Measurements from ENCODE around the gene KIF7. TPM values are rescaled to one million over a fixed set of nuclear protein-coding genes. Genes with fewer than 3 reads are reported as not detected.
"Not testable (repeated sequence)": the region's sequence is repeated elsewhere in the genome, so short reads cannot be mapped to it uniquely, and the experiment has no call there.

KIF7 gene
- total RNA-seq: under 1 TPM; 0.92 to 0.95 TPM

DNA sequence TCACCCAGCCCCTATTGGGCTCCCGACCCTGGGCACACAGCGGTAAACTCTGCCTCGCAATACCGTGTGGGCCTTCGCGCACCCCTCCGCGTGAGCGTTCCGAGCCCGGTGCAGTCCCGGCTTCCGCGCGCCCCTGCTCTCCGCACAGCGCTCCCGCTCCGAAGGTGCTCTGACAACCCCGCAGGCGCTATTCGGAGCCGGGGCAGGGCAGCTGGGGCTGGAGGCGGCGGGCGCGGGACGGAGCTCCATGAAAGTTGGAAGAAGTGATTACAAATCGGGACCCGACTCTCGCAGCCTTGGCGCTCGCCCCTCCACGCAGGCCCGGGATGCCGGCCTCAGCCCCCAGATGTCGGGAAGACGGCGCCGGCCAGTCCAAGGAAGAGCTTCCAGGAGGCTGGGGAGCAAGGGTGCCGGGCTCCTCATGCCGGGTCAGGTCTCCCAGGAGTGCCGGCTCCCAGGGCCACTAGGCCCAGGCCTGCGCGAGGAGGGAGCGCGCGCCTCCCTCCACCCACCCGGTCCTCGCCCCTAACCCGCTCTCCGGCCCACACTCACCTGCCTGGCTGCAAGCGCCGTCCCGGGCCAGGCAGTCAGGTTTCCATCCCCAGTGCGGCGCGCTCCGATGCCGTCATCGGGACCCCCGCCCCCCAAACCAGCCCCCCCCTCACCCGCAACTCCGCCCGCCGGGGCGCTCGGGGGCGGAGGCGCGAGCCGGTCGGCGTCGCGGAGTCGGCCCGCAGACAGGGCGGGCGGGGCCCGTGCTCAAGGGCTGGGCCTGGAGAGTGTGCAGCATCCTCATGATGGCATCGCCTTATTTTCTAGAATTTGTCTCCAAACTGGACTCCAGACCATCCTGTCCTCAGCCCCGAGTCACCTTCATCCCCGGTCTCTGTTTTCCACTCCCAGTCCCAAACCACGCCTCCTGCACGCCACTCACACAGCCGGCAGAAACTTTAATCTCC lies at the start of gene KIF7:
TSS of gene KIF7 (minus strand) at position 621 of the 959 bp plus-strand sequence. CDS start 2,537 bp downstream, outside the sequence.
- no peaks in the 10 kb centered on the region for H3K36me3 Mint-ChIP-seq
- DNase-seq: peak; percentile 37
- H3K4me1 Mint-ChIP-seq (ENCODE audit: low read depth): peaks cover 13% of the 10 kb centered on the region
- intact Hi-C loops (cut with micrococcal nuclease): no loop called here
- peaks cover 39% of the 10 kb centered on the region for H3K27me3 Mint-ChIP-seq
- no peaks in the 10 kb centered on the region for H3K9me3 Mint-ChIP-seq
- peak within 1 kb of the TSS; percentile 52 for H3K4me3 Mint-ChIP-seq
- H3K27ac Mint-ChIP-seq: no peak within 1 kb of the TSS
- CTCF ChIA-PET: no interaction called here
- POLR2A ChIA-PET: no interaction called here

GRCh38 chr15:89704411-89704810 lies 49.1 kb upstream of the KIF7 start:
- POLR2A ChIA-PET: interaction anchor here (0.6 kb wide), 1 partner anchor 28 kb away, joined by 7 read pairs; no protein-coding TSS in a partner anchor
- Mint-ChIP-seq H3K36me3 (no peaks in the 10 kb centered on the region), H3K4me1 (ENCODE audit: low read depth) (no peaks in the 10 kb centered on the region), H3K4me3 (no peak overlapping the region), H3K9me3 (no peaks in the 10 kb centered on the region), H3K27ac (no peak overlapping the region), H3K27me3 (peaks cover 26% of the 10 kb centered on the region)
- intact Hi-C loops (cut with micrococcal nuclease): no loop called here
- CTCF ChIA-PET: interaction anchor here (0.7 kb wide), 1 partner anchor 8 kb away, joined by 3 read pairs; no protein-coding TSS in a partner anchor
- no peak for DNase-seq

- ChIA-PET POLR2A (no interaction called here), CTCF (no interaction called here)
- Mint-ChIP-seq H3K36me3 (no peaks in the 10 kb centered on the region), H3K27me3 (peaks cover 4% of the 10 kb centered on the region), H3K4me3 (no peak overlapping the region), H3K9me3 (no peaks in the 10 kb centered on the region), H3K27ac (no peak overlapping the region), H3K4me1 (ENCODE audit: low read depth) (peaks cover under 1% of the 10 kb centered on the region)
- intact Hi-C loops (cut with micrococcal nuclease): no loop called here
- DNase-seq: no peak
Observed at GRCh38 chr15:89695198-89695597, 39.9 kb upstream of the KIF7 start.

DNA sequence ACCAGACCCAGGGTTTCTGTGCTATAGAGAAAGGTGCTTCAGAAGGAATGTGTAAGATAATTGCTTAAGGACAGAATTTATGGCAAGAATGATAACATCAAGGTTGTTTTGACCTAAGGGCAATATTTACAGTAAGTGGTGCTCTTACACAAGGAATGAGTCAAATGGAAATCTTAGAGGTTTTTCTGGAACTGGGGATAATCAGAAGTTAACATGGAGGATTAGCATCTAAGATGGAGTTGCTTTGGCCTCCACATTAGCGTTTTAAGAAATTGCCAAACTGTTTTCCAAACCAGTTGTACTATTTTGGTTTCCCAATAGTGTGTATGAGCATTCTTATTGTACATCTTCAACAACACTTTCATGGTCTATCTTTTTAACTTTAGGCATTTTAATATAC lies 38.4 kb upstream of the KIF7 start:
- H3K27ac Mint-ChIP-seq: no peak overlapping the region
- H3K4me1 Mint-ChIP-seq (ENCODE audit: low read depth): peaks cover 5% of the 10 kb centered on the region
- no peak overlapping the region for H3K4me3 Mint-ChIP-seq
- DNase-seq: no peak
- intact Hi-C loops (cut with micrococcal nuclease): no loop called here
- H3K9me3 Mint-ChIP-seq: no peaks in the 10 kb centered on the region
- ChIA-PET POLR2A (no interaction called here), CTCF (no interaction called here)
- peaks cover 2% of the 10 kb centered on the region for H3K27me3 Mint-ChIP-seq
- H3K36me3 Mint-ChIP-seq: no peaks in the 10 kb centered on the region

GRCh38 chr15:89693091-89693490 lies 37.8 kb upstream of the KIF7 start:
- peaks cover 5% of the 10 kb centered on the region for H3K4me1 Mint-ChIP-seq (ENCODE audit: low read depth)
- no peaks in the 10 kb centered on the region for H3K9me3 Mint-ChIP-seq
- DNase-seq: no peak
- ChIA-PET POLR2A (no interaction called here), CTCF (no interaction called here)
- H3K4me3 Mint-ChIP-seq: no peak overlapping the region
- no peak overlapping the region for H3K27ac Mint-ChIP-seq
- H3K27me3 Mint-ChIP-seq: peaks cover 2% of the 10 kb centered on the region
- H3K36me3 Mint-ChIP-seq: no peaks in the 10 kb centered on the region
- intact Hi-C loops (cut with micrococcal nuclease): no loop called here

- H3K36me3 Mint-ChIP-seq: no peaks in the 10 kb centered on the region
- H3K27ac Mint-ChIP-seq: peak within 1 kb of the TSS; percentile 28
- no peaks in the 10 kb centered on the region for H3K9me3 Mint-ChIP-seq
- no peaks in the 10 kb centered on the region for H3K27me3 Mint-ChIP-seq
- H3K4me3 Mint-ChIP-seq: peak within 1 kb of the TSS; percentile 86
- peak; percentile 83 for DNase-seq
- H3K4me1 Mint-ChIP-seq (ENCODE audit: low read depth): peaks cover 5% of the 10 kb centered on the region
- intact Hi-C loops (cut with micrococcal nuclease): no loop called here
- CTCF ChIA-PET: no interaction called here
- POLR2A ChIA-PET: no interaction called here
Observed at GRCh38 chr15:89690276-89691218, 35.3 kb upstream of the KIF7 start, which contains the start of the genes PEX11A and WDR93. TSS of gene PEX11A (minus strand) at chr15:89690754. CDS start at chr15:89690632, 122 bp downstream. TSS of gene WDR93 (plus strand) at chr15:89690811. CDS start at chr15:89701747, 10,936 bp downstream.

- CTCF ChIA-PET; intact Hi-C loops (cut with micrococcal nuclease): not testable (repeated sequence)
Observed at GRCh38 chr15:89689930-89690275, 34.6 kb upstream of the KIF7 start.

GRCh38 chr15:89686522-89686921 lies 31.3 kb upstream of the KIF7 start:
- Mint-ChIP-seq H3K27me3 (no peaks in the 10 kb centered on the region), H3K36me3 (peaks cover 4% of the 10 kb centered on the region), H3K4me1 (ENCODE audit: low read depth) (peaks cover 5% of the 10 kb centered on the region), H3K9me3 (no peaks in the 10 kb centered on the region), H3K27ac (no peak overlapping the region), H3K4me3 (no peak overlapping the region)
- POLR2A ChIA-PET: no interaction called here
- DNase-seq: no peak
- CTCF ChIA-PET: interaction anchor here (0.8 kb wide), 1 partner anchor 25 kb away, joined by 3 read pairs; no protein-coding TSS in a partner anchor
- intact Hi-C loops (cut with micrococcal nuclease): no loop called here

More at GRCh38 chr15:89689930-89690275, 34.6 kb upstream of the KIF7 start:
- H3K27me3 Mint-ChIP-seq; H3K36me3 Mint-ChIP-seq; POLR2A ChIA-PET; DNase-seq; H3K27ac Mint-ChIP-seq; H3K4me1 Mint-ChIP-seq (ENCODE audit: low read depth); H3K9me3 Mint-ChIP-seq: not testable (repeated sequence)
- H3K4me3 Mint-ChIP-seq: peak overlapping the region; percentile 86

GRCh38 chr15:89685995-89686394 lies 30.7 kb upstream of the KIF7 start:
- CTCF ChIA-PET: interaction anchor here (0.6 to 0.8 kb wide), 2 partner anchors 13 to 25 kb away, joined by 3 read pairs; no protein-coding TSS in a partner anchor
- no peaks in the 10 kb centered on the region for H3K27me3 Mint-ChIP-seq
- POLR2A ChIA-PET: no interaction called here
- H3K4me1 Mint-ChIP-seq (ENCODE audit: low read depth): peaks cover 5% of the 10 kb centered on the region
- intact Hi-C loops (cut with micrococcal nuclease): no loop called here
- DNase-seq: no peak
- H3K4me3 Mint-ChIP-seq: no peak overlapping the region
- H3K9me3 Mint-ChIP-seq: no peaks in the 10 kb centered on the region
- no peak overlapping the region for H3K27ac Mint-ChIP-seq
- peaks cover 4% of the 10 kb centered on the region for H3K36me3 Mint-ChIP-seq

DNA sequence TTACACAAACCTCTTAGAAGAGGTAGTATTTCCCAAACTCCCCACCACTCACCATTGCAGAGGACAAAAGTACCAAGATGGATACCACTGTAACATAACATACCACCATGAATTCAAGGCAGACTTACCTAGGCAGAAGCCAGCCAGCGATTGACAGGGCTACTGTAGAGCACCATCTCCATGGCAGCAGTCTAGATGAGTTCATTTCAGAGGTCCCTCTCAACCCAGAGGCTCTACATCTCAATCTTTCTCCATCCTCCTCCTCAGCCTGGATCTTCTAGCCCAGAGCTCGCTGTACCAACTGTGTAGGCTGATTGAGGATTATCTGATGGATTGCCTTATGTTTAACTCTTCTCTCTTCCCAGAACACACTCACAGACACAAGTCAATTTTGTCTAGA lies 25.9 kb upstream of the KIF7 start:
- no peak overlapping the region for H3K4me3 Mint-ChIP-seq

GRCh38 chr15:89680282-89680873 lies 25.1 kb upstream of the KIF7 start:
- ChIA-PET POLR2A (no interaction called here), CTCF (no interaction called here)
- Mint-ChIP-seq H3K4me3 (no peak overlapping the region), H3K36me3 (peaks cover 4% of the 10 kb centered on the region), H3K27me3 (peaks cover 2% of the 10 kb centered on the region), H3K9me3 (no peaks in the 10 kb centered on the region), H3K4me1 (ENCODE audit: low read depth) (no peaks in the 10 kb centered on the region), H3K27ac (no peak overlapping the region)
- no peak for DNase-seq
- intact Hi-C loops (cut with micrococcal nuclease): no loop called here

More for the DNA sequence above, 25.9 kb upstream of the KIF7 start:
- ChIA-PET CTCF (no interaction called here), POLR2A (no interaction called here)
- no peak overlapping the region for H3K27ac Mint-ChIP-seq
- intact Hi-C loops (cut with micrococcal nuclease): no loop called here
- H3K9me3 Mint-ChIP-seq: no peaks in the 10 kb centered on the region
- H3K27me3 Mint-ChIP-seq: no peaks in the 10 kb centered on the region
- H3K4me1 Mint-ChIP-seq (ENCODE audit: low read depth): no peaks in the 10 kb centered on the region
- H3K36me3 Mint-ChIP-seq: peaks cover 4% of the 10 kb centered on the region
- DNase-seq: no peak

DNA sequence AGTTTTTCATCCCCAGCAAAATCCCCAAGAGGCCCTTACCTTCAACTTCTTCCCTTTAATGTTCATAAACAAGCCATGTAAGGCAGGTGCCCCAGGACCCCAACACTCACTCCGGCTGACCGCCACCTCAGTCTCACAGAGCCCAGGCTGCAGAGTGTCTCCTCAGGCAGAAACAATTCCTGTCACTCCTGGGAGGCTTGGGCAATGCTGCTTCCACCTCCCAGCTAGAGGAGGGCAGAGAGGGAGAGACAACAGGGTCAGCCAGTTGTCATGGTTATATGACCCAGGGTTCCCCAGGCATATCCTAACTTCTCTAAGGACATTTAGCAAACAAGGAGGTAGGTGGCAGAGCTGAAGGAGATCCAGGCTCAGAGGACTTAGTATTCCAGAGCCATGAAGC lies 23.9 kb upstream of the KIF7 start, which contains the start of gene PLIN1:
TSS of gene PLIN1 (minus strand) at position 156 of the 400 bp plus-strand sequence. CDS start 1,878 bp downstream, outside the sequence.
- intact Hi-C loops (cut with micrococcal nuclease): no loop called here
- ChIA-PET POLR2A (no interaction called here), CTCF (no interaction called here)
- Mint-ChIP-seq H3K27ac (no peak within 1 kb of the TSS), H3K4me3 (no peak within 1 kb of the TSS), H3K36me3 (peaks cover 4% of the 10 kb centered on the region), H3K27me3 (peaks cover 2% of the 10 kb centered on the region), H3K9me3 (no peaks in the 10 kb centered on the region), H3K4me1 (ENCODE audit: low read depth) (no peaks in the 10 kb centered on the region)
- DNase-seq: no peak
